HCT116 (cell line): ENCODE measurements around the gene UBXN10. TPM values are rescaled to one million over a fixed set of nuclear protein-coding genes. Genes with fewer than 3 reads are reported as not detected.

Experiments
- ATAC-seq: fragments of 200-7000 bp; cut with Tn5 transposase; 2 replicates; pipeline ENCODE4 v1.9.1; 2020; ENCODE audit warnings: mild to moderate bottlenecking, moderate library complexity
- BruUV-seq: library from RNA; stranded (reverse); fragments of 400-500 nt; replicated peaks from 2 replicates; lab custom pipeline; 2021; lab: Mats Ljungman, UMichigan
- CTCF ChIA-PET: fragments of 300-600 bp; sonication (Branson Sonifier 250); formaldehyde crosslinking; loops from one replicate; lab custom pipeline; 2021; ENCODE audit warnings: antibody characterized with exemption; lab: Charles Lee
- POLR2A ChIA-PET: fragments of 300-600, 350-600 bp; sonication (Branson Sonifier 250); formaldehyde crosslinking; loops from one replicate; lab custom pipeline; 2021; ENCODE audit warnings: antibody characterized with exemption; lab: Charles Lee
- RAD21 ChIA-PET, 2 experiments: fragments of 300-600 bp; sonication (Branson Sonifier 250); formaldehyde crosslinking; loops; one replicate each; lab custom pipeline; 2023; ENCODE audit warnings: low total read pairs in 2 of 2; ENCODE audit not compliant: uncharacterized antibody in 2 of 2, unreplicated experiment in 2 of 2, low non-redundant PET in 1 of 2; lab: Charles Lee
- DNase-seq: peaks from one replicate; pipeline ENCODE4 v3.0.0-alpha.2; 2010; ENCODE audit warnings: low read depth, low spot score
- H2AFZ ChIP-seq: fragments of 200-600 bp; shearing (Covaris generic), sonication (generic); 2 replicates; pipeline ENCODE4 v1.6.1; 2017; ENCODE audit warnings: low read depth, mixed run types, mixed read lengths, antibody characterized with exemption, low read length; ENCODE audit not compliant: poor library complexity, severe bottlenecking
- H3K27ac ChIP-seq: 2 replicates; pipeline ENCODE4 v1.5.1; 2012; ENCODE audit warnings: low read depth, low read length
- H3K27me3 ChIP-seq: fragments of 200-600 bp; sonication (generic); 2 replicates; pipeline ENCODE4 v1.6.1; 2016; ENCODE audit warnings: mixed run types, low read length, mixed read lengths; ENCODE audit not compliant: insufficient read depth
- H3K36me3 ChIP-seq, 2 experiments: fragments of 200-500 bp in 1 of 2; fragments of 200-600 bp in 1 of 2; sonication (Bioruptor generic) in 1 of 2; sonication (generic) in 1 of 2; 2 replicates each; pipeline versions ENCODE4 v1.5.1 to v1.6.1; 2014 to 2016; ENCODE audit warnings: low read length in 2 of 2, inconsistent platforms in 1 of 2, mixed read lengths in 1 of 2, mixed run types in 1 of 2; ENCODE audit not compliant: insufficient read depth in 2 of 2, control insufficient read depth in 1 of 2
- H3K4me1 ChIP-seq, 2 experiments: fragments of 200-600 bp in 1 of 2; sonication (generic) in 1 of 2; 2 replicates each; pipeline versions ENCODE4 v1.5.1 to v1.6.1; 2012 to 2017; ENCODE audit warnings: low read length in 2 of 2, inconsistent platforms in 1 of 2, mild to moderate bottlenecking in 1 of 2, mixed read lengths in 1 of 2, mixed run types in 1 of 2, moderate library complexity in 1 of 2; ENCODE audit not compliant: insufficient read depth in 2 of 2, control insufficient read depth in 1 of 2
- H3K4me2 ChIP-seq: fragments of 200-600 bp; sonication (generic); 2 replicates; pipeline ENCODE4 v1.6.1; 2017; ENCODE audit warnings: mixed run types, low read length, mixed read lengths
- H3K4me3 ChIP-seq, 2 experiments: fragments of 200-600 bp in 1 of 2; sonication (generic) in 1 of 2; replicated peaks in 1 of 2; 2 replicates each; pipeline ENCODE4 v1.5.1; 2011 to 2016; ENCODE audit warnings: low read length in 2 of 2, control low read depth in 1 of 2, low read depth in 1 of 2, mild to moderate bottlenecking in 1 of 2, mixed read lengths in 1 of 2, mixed run types in 1 of 2
- H3K79me2 ChIP-seq: fragments of 200-600 bp; sonication (generic); 2 replicates; pipeline ENCODE4 v1.6.1; 2017; ENCODE audit warnings: mild to moderate bottlenecking, mixed run types, low read length, moderate library complexity, mixed read lengths; ENCODE audit not compliant: insufficient read depth
- H3K9ac ChIP-seq: fragments of 200-600 bp; sonication (generic); 2 replicates; pipeline ENCODE4 v1.6.1; 2016; ENCODE audit warnings: low read length, mixed read lengths
- H3K9me2 ChIP-seq: fragments of 200-600 bp; sonication (generic), shearing (Covaris generic); 2 replicates; pipeline ENCODE4 v1.6.1; 2017; ENCODE audit warnings: mixed run types, mild to moderate bottlenecking, moderate library complexity; ENCODE audit not compliant: insufficient read depth
- H3K9me3 ChIP-seq, 2 experiments: fragments of 200-500 bp in 1 of 2; fragments of 200-600 bp in 1 of 2; sonication (Bioruptor generic) in 1 of 2; sonication (generic) in 1 of 2; 2 replicates each; pipeline ENCODE4 v1.6.1; 2014 to 2017; ENCODE audit warnings: low read length in 2 of 2, mixed read lengths in 2 of 2, inconsistent platforms in 1 of 2, low read depth in 1 of 2, mild to moderate bottlenecking in 1 of 2, mixed run types in 1 of 2, moderate library complexity in 1 of 2; ENCODE audit not compliant: control insufficient read depth in 1 of 2, insufficient read depth in 1 of 2
- H4K20me1 ChIP-seq: fragments of 200-600 bp; sonication (generic), shearing (Covaris generic); 2 replicates; pipeline ENCODE4 v1.6.1; 2017; ENCODE audit warnings: mixed run types, mild to moderate bottlenecking, moderate library complexity; ENCODE audit not compliant: insufficient read depth
- CBX3 ChIP-seq: IDR thresholded peaks from 2 replicates; pipeline ENCODE4 v1.6.1; 2012; ENCODE audit warnings: low read depth
- EGR1 ChIP-seq: IDR thresholded peaks from 2 replicates; pipeline ENCODE4 v1.6.1; 2012; ENCODE audit warnings: low read depth
- EZH2 ChIP-seq: fragments of 200-600 bp; sonication (generic); IDR thresholded peaks from 2 replicates; pipeline ENCODE4 v1.6.1; 2017; ENCODE audit warnings: antibody characterized with exemption, mixed run types
- EZH2phosphoT487 ChIP-seq: fragments of 200-600 bp; IDR thresholded peaks from 2 replicates; pipeline ENCODE4 v1.6.1; 2018; ENCODE audit warnings: antibody characterized with exemption, borderline replicate concordance
- FOSL1 ChIP-seq: IDR thresholded peaks from 2 replicates; pipeline ENCODE4 v1.6.1; 2012; ENCODE audit warnings: low read depth
- JUND ChIP-seq: IDR thresholded peaks from 2 replicates; pipeline ENCODE4 v1.6.1; 2012
- POLR2A ChIP-seq: IDR thresholded peaks from 2 replicates; pipeline ENCODE4 v1.7.0; 2011; ENCODE audit warnings: borderline replicate concordance; ENCODE audit not compliant: insufficient read depth, insufficient read length; ENCODE audit errors: extremely low read depth
- POLR2AphosphoS5 ChIP-seq: IDR thresholded peaks from 2 replicates; pipeline ENCODE4 v1.6.1; 2011; ENCODE audit warnings: mild to moderate bottlenecking, low read depth, low read length, moderate library complexity
- SIN3A ChIP-seq: IDR thresholded peaks from 2 replicates; pipeline ENCODE4 v1.6.1; 2012; ENCODE audit warnings: low read depth
- SRF ChIP-seq: IDR thresholded peaks from 2 replicates; pipeline ENCODE4 v1.6.1; 2012; ENCODE audit warnings: low read depth
- TCF7L2 ChIP-seq: IDR thresholded peaks from 2 replicates; pipeline ENCODE4 v1.7.0; 2011; ENCODE audit warnings: borderline replicate concordance, inconsistent platforms; ENCODE audit not compliant: insufficient read depth, insufficient read length; ENCODE audit errors: extremely low read depth
- YY1 ChIP-seq: IDR thresholded peaks from 2 replicates; pipeline ENCODE4 v1.6.1; 2011; ENCODE audit warnings: low read length, low read depth, moderate library complexity, mild to moderate bottlenecking; ENCODE audit not compliant: insufficient replicate concordance; ENCODE audit errors: extremely low read depth
- intact Hi-C: fragments of 100-400 bp; cut with micrococcal nuclease; formaldehyde crosslinking; loops from 2 replicates; pipeline ENCODE4 v1.10.0; 2022
- total RNA-seq: library from RNA; stranded (reverse); gene quantifications from one replicate; pipeline ENCODE4 v1.2.1, GENCODE V29; 2021; ENCODE audit not compliant: unreplicated experiment
- TF ChIP-seq, protein P1 (sequence below): IDR thresholded peaks from 2 replicates; pipeline ENCODE4 v1.6.1; 2012; ENCODE audit warnings: low read depth
- TF ChIP-seq, protein P2 (sequence below): IDR thresholded peaks from 2 replicates; pipeline ENCODE4 v1.6.1; 2012
- TF ChIP-seq, protein P3 (sequence below): IDR thresholded peaks from 2 replicates; pipeline ENCODE4 v1.6.1; 2011; ENCODE audit warnings: mild to moderate bottlenecking, low read length, moderate library complexity; ENCODE audit not compliant: insufficient replicate concordance; ENCODE audit errors: extremely low read depth
- TF ChIP-seq, protein P4 (sequence below): IDR thresholded peaks from 2 replicates; pipeline ENCODE4 v1.6.1; 2012

Gene UBXN10
- total RNA-seq, 1 experiment from 2014 or later = not detected

DNA sequence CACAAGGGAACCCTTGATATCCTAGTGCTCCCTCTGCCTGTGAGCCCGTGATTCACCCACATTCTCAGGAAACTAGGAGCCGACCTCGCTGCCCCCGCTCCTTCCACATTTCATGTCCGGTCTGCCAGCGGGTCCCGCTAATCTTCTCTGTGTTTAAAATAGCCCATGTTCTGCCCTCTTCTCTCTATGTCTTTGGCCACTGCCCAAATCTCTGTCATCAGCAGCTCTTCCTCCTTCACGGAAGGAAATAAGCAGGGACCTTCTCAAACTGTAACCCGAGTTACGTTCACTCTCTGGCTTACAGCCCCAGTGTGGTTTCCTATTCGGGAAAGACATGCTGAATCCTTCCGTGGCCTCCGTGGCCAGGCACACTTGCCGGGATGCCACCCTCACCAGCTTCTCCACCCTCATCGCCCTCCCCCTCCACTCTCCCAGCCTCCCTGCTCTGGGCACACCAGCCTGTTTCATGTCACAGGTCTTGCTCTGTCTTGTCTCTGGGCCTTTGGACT is 21.1 kb upstream of the UBXN10 start:
- ChIA-PET RAD21 (interaction anchor here in 1 of 2 experiments (0.5 kb wide), 1 partner anchor 64 kb away, joined by 3 read pairs; no protein-coding TSS in a partner anchor), CTCF (interaction anchor here (1.1 kb wide), 1 partner anchor 29 kb away, joined by 3 read pairs; no protein-coding TSS in a partner anchor), POLR2A (no interaction called here)
- H2AFZ ChIP-seq = no peak overlapping the region
- TF ChIP-seq SRF (no peak), FOSL1 (no peak), EZH2 (no peak), POLR2A (no peak), TCF7L2 (no peak), EGR1 (no peak), POLR2AphosphoS5 (no peak), SIN3A (no peak), CBX3 (no peak), YY1 (no peak), EZH2phosphoT487 (no peak), JUND (no peak)
- TF ChIP-seq, protein P1, sequence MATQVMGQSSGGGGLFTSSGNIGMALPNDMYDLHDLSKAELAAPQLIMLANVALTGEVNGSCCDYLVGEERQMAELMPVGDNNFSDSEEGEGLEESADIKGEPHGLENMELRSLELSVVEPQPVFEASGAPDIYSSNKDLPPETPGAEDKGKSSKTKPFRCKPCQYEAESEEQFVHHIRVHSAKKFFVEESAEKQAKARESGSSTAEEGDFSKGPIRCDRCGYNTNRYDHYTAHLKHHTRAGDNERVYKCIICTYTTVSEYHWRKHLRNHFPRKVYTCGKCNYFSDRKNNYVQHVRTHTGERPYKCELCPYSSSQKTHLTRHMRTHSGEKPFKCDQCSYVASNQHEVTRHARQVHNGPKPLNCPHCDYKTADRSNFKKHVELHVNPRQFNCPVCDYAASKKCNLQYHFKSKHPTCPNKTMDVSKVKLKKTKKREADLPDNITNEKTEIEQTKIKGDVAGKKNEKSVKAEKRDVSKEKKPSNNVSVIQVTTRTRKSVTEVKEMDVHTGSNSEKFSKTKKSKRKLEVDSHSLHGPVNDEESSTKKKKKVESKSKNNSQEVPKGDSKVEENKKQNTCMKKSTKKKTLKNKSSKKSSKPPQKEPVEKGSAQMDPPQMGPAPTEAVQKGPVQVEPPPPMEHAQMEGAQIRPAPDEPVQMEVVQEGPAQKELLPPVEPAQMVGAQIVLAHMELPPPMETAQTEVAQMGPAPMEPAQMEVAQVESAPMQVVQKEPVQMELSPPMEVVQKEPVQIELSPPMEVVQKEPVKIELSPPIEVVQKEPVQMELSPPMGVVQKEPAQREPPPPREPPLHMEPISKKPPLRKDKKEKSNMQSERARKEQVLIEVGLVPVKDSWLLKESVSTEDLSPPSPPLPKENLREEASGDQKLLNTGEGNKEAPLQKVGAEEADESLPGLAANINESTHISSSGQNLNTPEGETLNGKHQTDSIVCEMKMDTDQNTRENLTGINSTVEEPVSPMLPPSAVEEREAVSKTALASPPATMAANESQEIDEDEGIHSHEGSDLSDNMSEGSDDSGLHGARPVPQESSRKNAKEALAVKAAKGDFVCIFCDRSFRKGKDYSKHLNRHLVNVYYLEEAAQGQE = no peak
- TF ChIP-seq, protein P2, sequence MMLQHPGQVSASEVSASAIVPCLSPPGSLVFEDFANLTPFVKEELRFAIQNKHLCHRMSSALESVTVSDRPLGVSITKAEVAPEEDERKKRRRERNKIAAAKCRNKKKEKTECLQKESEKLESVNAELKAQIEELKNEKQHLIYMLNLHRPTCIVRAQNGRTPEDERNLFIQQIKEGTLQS = no peak
- TF ChIP-seq, protein P3, sequence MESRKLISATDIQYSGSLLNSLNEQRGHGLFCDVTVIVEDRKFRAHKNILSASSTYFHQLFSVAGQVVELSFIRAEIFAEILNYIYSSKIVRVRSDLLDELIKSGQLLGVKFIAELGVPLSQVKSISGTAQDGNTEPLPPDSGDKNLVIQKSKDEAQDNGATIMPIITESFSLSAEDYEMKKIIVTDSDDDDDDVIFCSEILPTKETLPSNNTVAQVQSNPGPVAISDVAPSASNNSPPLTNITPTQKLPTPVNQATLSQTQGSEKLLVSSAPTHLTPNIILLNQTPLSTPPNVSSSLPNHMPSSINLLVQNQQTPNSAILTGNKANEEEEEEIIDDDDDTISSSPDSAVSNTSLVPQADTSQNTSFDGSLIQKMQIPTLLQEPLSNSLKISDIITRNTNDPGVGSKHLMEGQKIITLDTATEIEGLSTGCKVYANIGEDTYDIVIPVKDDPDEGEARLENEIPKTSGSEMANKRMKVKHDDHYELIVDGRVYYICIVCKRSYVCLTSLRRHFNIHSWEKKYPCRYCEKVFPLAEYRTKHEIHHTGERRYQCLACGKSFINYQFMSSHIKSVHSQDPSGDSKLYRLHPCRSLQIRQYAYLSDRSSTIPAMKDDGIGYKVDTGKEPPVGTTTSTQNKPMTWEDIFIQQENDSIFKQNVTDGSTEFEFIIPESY = no peak
- TF ChIP-seq, protein P4, sequence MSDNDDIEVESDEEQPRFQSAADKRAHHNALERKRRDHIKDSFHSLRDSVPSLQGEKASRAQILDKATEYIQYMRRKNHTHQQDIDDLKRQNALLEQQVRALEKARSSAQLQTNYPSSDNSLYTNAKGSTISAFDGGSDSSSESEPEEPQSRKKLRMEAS = no peak
- no peaks in the 10 kb centered on the region for H4K20me1 ChIP-seq
- no peaks in the 10 kb centered on the region for H3K79me2 ChIP-seq
- H3K9ac ChIP-seq = no peak overlapping the region
- no peak overlapping the region for H3K4me3 ChIP-seq
- DNase-seq = no peak
- no peaks in the 10 kb centered on the region for H3K27me3 ChIP-seq
- no peaks in the 10 kb centered on the region for H3K36me3 ChIP-seq
- peaks cover 1 to 11% of the 10 kb centered on the region in 2 experiments; a peak in 2 of 4 replicates for H3K9me3 ChIP-seq
- no peaks in the 10 kb centered on the region for H3K4me1 ChIP-seq
- no peak overlapping the region for H3K27ac ChIP-seq
- ATAC-seq = no peak
- no TSS peak for BruUV-seq
- no peak overlapping the region for H3K4me2 ChIP-seq
- intact Hi-C loops = loop anchor here (1.0 to 5.0 kb wide), 2 partner anchors 31 to 328 kb away; no protein-coding TSS in a partner anchor
- no peaks in the 10 kb centered on the region for H3K9me2 ChIP-seq
